Measurements from ENCODE around the gene ARAP1. TPM values are rescaled to one million over a fixed set of nuclear protein-coding genes. Genes with fewer than 3 reads are reported as not detected.
A peak's percentile ranks its signal among the peaks of the same experiment; 100 is the strongest.

Gene ARAP1
- total and polyA plus RNA-seq, 2 of the 8 experiments (the other 6 are each of a cell fraction or from before 2014, with no cell fraction given), result 25.7 to 61.6 TPM

- no peak for TF ChIP-seq PHF8 (conservative IDR thresholded peaks at IDR 0.05; ENCODE audit: low read depth, low read length)
- no peak for TF ChIP-seq CTBP2 (IDR thresholded peaks at IDR 0.05; ENCODE audit: borderline replicate concordance, insufficient read depth, insufficient read length, low read length)
- TF ChIP-seq SP4 (IDR thresholded peaks at IDR 0.05; ENCODE audit: low read length), result no peak
- TF ChIP-seq HDAC2 (IDR thresholded peaks at IDR 0.05; ENCODE audit: borderline replicate concordance in 1 of 2, low read depth in 2 of 2, low read length in 2 of 2), result 0 out of 4 replicates have a peak, but pooled peaks of 1 of the 2 experiments have one; percentile 40
Observed at GRCh38 chr11:72705442-72706365, 46.5 kb downstream of the ARAP1 start (continued).

All from H1 (cell line).